ENCODE results near the gene RPP14.

RPP14 gene

DNA sequence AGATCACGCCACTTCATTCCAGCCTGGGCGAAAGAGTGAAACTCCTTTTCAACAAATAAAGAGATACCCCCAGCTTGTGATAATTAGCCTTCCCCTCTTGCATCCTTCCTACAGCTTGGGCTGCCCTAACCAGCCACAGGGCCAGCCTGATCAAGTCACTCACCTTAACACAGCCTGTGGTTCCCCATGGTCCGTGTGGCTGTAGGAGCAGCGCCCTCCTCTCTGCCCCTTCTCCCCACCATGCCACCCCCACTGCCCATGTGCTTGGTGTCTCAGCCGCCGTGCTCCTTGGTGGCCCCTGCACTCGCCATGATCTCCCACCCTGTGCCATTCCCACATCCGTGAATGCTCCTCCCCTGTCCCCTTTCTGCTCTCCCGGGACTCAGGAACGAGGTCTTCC lies 13.2 kb upstream of the RPP14 start:
- no peak for DNase-seq

DNA sequence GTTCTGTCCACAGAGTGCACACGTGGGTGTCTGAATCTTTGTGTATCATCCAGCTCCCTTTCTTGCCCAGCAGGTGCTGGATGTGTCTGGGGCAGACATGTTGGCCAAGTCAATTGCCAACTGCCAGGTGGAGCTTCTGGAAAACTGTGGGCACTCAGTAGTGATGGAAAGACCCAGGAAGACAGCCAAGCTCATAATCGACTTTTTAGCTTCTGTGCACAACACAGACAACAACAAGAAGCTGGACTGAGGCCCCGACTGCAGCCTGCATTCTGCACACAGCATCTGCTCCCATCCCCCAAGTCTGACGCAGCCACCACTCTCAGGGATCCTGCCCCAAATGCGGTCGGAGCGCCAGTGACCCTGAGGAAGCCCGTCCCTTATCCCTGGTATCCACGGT lies 12.5 kb upstream of the RPP14 start:
- no peak for DNase-seq

DNA sequence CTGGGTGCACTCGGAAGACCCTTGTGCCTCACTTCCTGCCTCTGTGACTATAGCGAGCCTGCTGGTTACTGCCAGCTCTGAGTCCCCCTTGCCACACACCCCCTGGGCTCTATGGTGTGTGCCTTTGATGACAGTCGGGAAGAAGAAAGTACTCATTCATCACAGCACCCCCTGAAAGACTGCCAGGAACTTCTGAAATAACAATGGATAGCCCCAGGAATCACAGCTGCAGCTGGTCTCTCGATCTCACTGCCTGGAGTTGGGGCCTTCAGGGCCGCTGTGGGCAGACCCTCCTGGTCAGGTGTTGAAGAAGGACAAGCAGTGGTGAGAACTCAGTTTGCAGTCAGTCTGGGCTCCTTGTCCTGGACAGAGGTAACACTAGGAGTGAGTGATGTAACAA lies 9.8 kb upstream of the RPP14 start:
- no peak for DNase-seq

DNA sequence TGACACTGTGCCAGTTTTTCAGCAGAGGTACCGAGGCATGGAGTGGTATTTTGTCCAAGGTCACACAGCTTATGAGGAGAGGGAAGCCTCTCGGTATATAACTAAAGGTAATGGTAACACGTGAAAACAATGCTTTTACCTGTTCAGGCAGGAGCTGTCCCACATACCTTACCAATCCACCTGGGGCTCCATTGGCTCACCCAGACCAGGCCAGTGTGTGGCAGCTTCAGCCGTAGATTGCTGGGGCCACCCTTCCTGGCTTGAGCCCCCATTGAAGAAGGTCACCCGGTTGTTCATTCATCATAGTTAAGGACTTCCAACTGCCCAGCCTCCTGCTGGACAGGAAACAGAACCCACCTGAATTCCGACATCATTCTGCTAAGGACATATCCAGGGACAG lies 9.2 kb upstream of the RPP14 start:
- DNase-seq, result no peak

DNA sequence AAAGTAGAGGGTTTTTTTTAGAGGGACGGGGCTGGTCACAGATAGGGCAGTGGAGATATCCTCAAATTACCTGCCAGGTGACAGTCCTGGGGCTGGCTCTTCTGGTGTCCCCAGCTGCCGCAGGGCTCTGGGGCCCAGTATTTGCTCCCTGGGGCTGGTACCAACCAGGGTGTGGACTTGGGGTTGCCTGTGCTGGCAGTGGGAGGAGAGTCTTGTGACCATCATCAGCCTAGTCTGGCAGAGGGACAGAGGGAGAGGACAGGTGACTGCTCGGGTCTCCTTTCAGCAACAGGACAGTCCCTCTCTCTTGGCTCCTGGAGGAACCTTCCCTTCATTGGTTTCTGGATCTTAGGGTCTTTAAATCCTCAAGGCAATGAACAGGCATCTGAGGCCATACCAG lies 7.9 kb upstream of the RPP14 start:
- DNase-seq, result no peak

DNA sequence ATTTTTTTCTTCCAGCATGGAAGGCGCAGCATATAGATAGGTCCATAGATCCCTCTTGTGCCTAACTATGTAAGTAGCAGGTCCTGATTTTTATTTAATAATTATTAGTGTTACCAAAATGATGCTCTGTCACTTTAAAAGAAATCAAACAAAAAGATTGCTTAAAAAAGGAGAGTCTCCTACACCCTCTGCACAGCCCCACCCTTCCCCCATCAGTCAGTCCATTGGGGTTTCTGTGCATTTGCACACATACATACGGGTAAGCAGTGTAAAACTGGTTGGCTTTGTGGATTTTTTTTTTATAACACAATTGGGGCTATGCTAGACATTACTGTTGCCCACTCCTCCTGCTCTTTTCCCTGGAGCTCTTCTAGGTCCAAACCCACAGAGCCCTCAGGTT lies 7.0 kb upstream of the RPP14 start:
- DNase-seq, result no peak

DNA sequence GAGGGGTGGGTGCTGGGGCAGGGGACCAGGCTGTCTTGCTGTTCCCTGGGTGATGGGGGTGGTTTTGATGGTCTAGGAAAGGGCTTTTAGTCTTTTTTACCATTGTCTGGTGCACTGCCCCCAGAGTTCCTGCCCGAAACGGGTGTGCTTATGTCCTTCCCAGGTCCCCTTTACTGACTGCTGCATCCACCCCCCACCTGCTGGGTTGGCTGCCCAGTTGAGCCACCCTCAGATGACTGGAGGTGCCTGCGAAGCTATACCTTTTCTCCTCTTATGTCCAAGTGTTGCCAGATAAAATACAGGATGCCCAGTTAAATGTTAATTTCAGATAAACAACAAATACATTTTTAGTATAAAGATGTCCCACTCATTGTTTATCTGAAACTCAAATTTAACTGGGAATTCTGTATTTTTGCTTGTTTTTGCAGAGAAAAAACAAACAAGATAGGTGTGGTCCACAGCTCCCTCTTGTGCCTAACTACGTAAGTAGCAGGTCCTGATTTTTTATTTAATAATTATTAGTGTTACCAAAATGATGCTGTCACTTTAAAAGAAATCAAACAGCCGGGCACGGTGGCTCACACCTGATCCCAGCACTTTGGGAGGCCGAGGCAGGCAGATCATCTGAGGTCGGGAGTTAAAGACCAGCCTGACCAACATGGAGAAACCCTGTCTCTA lies 6.1 kb upstream of the RPP14 start:
- peak; percentile 56 for DNase-seq

DNA sequence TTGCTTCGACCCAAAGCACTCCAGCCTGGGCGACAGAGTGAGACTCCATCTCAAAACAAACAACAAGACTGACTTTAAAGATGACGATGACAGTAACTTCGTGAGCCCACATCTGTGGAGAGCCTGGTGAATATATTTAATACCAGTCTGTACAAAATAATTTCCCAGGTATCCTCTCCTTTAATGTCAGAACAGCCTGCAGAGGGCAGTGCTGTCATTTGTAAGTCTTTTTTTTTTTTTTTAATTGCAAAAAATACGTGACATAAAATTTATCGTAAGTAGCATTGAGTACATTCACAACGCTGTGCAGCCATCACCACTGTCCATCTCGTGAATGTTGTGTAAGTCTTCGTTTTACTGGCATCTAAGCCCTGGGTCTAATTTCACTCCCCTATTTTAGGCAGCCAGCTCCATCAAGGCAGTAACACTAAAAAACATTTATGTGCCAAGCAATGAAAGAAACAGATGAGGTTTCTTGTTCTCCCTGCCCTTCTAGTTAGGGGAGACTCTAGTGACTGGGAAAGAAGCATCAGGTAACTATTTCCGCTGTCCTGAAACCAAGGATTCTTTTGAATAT lies 1.7 kb downstream of the RPP14 start:
- peak; percentile 89 for DNase-seq

DNA sequence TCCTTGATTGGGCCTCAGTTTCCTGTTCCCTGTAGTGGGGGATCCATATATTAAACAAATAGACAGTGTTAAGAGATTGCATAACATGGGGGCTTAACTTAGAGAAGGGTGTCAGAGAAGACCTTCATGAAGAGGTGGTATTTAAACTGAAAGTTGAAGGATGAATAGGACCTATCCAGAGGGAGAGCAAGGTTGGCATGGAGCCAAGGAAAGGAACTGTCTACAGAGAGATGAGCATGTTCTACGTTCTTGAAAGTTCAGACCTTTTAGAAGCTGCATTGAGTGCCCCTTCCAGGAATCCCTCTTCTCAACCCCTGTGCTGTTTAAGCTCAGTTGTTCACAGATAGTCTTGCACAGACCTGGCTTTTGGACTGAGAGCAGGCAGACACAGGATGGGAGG lies 2.7 kb downstream of the RPP14 start:
- no peak for DNase-seq

DNA sequence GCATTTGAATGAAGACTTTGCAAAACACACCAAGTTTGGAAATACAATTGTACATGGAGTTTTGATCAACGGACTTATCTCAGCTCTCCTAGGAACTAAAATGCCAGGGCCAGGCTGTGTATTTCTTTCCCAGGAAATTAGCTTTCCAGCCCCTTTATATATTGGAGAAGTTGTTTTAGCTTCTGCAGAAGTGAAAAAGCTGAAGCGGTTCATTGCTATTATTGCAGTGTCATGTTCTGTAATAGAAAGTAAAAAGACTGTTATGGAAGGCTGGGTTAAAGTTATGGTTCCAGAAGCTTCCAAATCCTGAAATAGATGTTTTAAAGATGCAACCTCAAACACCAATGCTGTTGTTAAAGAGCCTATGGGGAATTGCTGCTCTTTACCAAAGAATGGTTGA lies 11.8 kb downstream of the RPP14 start:
- DNase-seq, result no peak

DNA sequence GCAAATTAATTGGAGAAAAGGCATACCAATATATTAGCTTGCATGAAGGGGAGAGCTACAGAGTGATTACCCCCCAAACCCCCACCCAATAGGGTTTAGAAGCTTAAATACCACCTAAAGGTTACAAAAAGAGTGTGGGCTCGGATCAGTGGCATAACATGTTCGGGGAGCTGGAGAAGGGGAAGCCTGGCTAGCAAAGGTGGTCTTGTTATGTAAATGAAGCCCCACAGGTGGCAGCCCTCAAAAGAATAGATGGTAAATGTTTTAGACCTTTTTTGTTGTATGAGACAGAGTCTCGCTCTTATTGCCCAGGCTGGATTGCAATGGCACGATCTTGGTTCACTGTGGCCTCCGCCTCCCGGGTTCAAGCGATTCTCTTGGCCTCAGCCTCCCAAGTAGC lies 15.7 kb downstream of the RPP14 start:
- no peak for DNase-seq

DNA sequence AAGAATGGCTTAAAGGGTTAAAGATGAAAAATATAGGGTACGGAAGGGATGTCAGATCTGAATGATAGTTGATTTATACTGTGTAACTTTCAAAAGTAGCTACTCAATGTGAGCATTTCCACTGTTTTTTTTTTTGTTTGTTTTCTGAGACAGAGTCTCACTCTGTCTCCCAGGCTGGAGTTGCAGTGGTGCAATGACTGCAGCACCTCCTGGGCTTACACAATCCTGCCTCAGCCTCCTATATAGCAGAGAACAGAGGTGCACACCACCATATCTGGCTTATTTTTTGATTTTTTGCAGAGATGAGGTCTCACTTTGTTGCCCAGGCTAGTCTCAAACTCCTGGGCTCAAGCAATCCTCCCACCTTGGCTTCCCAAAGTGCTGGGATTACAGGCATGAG lies 16.7 kb downstream of the RPP14 start:
- DNase-seq, result no peak

DNA sequence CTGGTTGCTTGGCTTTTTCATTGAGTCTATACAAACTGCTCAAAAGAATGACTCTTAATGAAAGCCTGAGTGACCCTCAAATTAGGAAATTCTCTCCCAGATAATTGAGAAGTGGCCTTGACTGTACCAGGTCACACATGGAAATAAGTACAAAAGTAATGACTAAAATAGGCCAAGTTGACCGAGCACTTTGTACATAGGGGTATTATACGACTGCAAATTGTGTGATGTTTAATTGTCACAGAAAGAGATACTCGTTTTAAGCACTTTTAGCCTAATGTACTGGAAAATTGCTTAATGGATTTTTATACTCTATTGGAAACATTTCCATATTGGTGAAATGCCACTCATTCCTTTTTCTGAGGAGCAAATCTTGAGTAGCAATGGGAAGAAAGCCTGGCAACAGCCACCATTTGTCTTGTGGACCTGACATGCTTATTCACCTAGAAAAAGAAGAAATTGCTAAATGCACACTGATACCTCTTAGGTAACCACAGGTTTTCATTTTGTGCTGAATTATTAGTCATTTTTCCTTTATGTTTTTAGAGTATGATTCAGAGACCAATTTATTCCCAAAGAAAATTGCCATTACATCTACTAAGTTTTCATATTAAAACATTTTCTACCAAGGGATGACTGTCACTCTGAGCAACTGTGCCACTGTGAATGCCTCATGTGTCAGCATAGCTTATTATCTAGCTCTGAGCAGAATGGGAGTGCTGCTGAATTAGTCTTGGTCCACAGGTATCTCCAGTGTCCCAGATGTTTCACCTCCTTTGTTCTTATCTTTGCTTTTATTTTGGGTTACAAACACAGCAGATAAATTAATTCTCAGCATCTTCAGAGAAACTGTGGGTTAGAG lies 17.7 kb downstream of the RPP14 start:
- peak; percentile 25 for DNase-seq

DNA sequence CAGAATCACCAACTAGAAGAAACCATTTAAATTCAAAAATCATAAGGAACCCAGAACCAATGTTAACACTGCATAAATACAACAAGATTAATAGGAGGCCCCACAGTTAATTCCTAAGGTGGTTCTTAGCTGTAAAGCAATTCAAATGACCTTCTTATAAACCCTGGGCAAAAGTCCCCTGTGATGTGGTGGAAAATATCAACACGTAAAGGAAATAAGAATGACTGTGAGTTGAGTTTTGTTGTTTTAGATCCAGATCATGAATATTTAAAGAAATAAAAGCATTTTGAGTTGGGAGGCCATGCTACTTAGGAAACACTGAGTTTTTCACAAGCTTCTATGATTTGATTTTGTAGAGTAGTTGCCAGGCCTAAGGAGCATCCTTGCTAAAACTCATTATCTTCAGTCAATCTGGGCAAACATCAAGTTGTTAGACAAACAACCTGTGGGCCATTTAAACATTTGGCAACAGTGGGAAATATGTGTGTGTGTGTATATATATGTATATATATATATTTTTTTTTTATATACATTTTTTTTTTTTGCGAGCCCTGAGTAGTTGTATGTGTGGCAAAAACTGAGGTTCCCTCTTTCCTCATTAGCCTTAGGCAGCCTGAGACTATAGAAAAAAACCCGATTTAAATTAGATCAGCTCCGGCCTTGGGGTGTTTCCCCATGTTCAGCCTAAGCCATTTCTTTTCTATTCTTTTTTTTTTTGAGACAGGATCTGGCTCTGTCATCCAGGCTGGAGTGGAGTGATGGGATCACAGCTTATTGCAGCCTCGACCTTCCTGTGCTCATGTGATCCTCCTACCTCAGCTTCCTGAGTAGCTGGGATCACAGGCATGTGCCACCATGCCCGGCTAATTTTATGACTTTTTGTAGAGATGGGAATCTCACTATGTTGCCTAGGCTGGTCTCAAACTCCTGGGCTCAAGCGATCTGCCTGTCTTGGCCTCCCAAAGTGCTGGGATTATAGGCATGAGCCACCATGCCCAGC lies 18.6 kb downstream of the RPP14 start:
- no peak for DNase-seq

DNA sequence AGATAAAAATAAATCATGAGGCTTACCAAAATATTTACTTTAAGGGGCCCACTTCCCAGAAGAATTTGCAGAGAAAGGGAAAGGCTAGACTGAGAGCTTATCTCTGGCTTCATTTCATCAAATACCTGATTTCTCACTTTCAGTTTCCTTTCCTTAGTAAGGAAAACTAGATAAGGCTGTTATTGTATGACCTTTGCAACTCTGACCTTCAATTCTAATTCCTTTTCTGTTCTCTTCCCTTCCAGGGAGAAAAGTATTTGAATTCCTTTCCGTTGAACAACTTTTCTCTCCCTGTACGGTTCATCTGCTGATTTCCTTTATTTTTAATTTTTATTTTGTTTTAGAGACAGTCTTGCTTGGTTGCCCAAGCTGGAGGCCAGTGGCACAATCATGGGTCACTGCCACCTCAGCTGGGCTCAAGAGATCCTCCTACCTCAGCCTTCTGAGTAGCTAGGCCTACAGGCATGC lies 19.5 kb downstream of the RPP14 start:
- no peak for DNase-seq

DNA sequence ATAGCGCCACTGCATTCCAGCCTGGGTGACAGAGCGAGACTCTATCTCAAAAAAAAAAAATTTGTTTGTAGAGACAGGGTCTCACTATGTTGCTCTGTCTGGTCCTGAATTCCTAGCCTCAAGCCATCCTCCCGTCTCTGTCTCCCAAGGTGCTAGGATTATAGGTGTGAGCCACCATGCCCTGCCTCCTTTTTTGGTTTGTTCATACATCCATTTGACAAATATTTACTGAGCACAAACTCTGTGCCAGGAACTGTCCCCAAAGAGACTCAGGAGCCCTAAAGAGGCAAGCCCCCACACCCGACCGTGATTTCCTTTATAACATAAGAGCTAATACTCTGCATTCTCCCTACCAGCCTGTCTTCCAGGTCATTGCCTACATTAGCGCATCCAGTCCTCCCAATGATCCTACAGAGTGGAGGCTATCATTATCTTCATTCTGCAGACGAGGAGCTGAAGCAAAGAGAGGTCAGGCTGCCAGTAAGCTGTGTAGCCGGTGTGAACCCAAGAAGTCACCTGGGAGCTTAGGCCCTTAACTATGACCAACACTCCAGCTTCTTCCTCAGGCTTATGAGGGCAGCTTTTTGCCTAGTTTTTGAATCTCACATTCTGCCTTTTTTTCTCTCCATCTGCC lies 20.3 kb downstream of the RPP14 start:
- no peak for DNase-seq

DNA sequence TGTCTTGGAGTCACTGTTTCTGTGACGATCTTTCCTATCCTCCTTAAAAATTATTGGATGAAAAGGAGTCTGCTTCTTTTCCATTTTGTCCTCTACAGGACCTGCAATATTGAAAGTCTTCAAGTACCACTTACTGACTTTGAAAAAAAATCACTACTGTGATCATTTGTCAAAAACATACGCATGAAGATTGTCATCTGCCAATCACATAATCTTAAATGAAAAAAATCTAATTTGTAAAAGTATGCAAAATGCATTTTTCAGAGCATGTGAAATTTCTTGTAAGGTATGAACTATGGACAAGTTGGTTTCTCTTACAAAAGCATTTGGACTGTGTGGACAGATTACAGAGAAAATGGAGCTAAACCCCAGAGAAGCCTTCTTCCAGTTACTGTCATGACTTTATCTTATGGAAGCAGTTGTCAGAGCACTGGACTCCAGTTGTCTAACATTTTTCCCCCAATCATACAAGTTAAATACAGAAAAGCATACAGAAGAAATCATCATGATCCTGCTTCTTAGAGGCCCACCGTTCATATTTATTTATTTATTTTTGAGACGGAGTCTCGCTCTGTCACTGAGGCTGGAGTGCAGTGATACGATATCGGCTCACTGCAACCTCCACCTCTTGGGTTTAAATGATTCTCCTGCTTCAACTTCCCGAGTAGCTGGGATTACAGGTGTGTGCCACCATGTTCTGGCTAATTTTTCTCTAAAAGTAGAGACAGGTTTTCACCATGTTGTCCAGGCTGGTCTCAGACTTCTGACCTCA lies 23.3 kb downstream of the RPP14 start:
- peak; percentile 71 for DNase-seq

DNA sequence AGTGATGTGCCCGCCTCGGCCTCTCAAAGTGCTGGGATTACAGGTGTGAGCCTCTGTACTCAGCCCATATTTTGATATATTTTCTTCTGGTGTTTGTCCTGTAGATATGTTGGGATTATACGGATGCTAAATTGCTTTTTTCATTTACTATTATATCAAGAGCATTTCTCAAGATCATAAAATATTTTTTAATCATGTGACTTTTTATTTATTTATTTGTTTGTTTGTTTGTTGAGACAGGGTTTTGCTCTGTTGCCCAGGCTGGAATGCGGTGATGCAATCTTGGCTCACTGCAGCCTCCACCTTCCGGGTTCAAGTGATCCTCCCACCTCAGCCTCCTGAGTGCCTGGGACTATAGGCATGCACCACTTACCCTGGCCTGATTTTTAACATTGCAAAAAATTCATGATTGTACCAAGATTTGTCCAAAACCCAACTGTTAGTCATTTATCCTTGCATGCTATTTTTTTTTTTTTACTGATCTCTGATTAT lies 23.9 kb downstream of the RPP14 start:
- no peak for DNase-seq

DNA sequence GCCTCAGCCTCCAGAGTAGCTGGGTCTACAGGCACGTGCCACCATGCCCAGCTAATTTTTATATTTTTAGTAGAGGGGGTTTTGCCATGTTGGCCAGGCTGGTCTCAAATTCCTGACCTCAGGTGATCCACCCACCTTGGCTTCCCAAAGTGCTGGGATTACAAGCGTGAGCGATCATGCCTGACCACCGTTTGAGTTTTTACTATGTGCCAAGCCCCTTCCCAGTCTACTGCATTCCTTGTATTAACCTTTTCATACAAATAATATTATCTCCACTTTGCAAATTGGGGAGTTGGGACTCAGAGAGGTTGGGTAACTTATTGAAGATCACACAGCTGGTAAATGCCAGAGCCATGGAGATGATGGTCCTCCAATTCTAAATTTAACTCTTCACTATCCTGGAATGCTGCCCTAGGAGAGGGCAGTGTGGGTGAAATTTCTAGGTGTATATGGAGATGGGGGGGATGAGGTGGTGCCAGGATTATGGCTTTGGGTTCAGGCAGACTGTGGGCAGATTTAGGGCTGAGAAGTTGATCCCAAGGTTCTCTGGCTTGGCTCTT lies 25.6 kb downstream of the RPP14 start:
- DNase-seq, result no peak

DNA sequence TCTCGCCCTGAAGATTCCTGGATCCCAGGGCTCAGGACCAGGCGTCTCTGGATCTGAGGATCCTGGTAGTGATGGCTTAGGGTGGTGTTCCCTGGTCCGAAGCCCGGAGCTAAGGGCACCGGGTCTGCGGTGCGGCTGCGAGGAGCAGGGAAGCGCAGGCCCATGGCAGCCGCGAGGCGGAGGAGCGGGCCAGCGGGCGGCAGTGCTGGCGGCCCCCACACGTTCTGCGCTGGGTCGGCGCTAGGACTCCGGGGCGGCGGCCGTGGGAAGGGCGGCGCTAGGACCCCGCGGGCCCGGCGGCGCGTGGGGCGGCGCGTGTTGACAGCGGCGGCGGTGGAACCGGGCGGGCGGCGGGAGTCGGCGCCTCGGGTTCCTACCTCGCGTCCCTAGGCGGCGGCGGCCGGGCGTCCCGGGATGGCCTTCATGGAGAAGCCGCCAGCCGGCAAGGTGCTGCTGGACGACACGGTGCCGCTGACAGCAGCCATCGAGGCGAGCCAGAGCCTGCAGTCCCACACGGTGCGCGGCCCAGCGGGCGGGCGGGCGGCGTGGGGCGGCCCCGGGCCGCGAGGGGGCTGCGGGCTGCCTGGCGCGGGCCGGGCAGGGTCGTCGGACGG lies 26.6 kb downstream of the RPP14 start, which contains the start of gene PXK:
TSS of gene PXK (plus strand) at position 318 of the 614 bp plus-strand sequence. CDS start at position 415, 97 bp downstream.
- DNase-seq, result peak; percentile 92
